Liver (tissue), 9 donors: ENCODE measurements around the gene PLA2G4A. TPM values are rescaled to one million over a fixed set of nuclear protein-coding genes. Genes with fewer than 3 reads are reported as not detected.

Experiments
- DNase-seq: peaks from one replicate; pipeline ENCODE4 v3.0.0-alpha.2; 2017; ENCODE audit warnings: low spot score
- H3K27ac ChIP-seq, 2 donors: one replicate each; pipeline ENCODE4 v1.7.0; 2013; ENCODE audit warnings: inconsistent platforms in 2 of 2, low read length in 2 of 2, control low read depth in 1 of 2, low read depth in 1 of 2, mild to moderate bottlenecking in 1 of 2
- H3K27me3 ChIP-seq, 4 donors: one replicate each; pipeline versions ENCODE4 v1.6.1 to v1.7.0; 2013; ENCODE audit warnings: low read length in 3 of 4, inconsistent platforms in 1 of 4, mild to moderate bottlenecking in 1 of 4, moderate library complexity in 1 of 4; ENCODE audit not compliant: control insufficient read depth in 4 of 4, insufficient read depth in 4 of 4
- H3K36me3 ChIP-seq, 4 donors: one replicate each; pipeline versions ENCODE4 v1.6.1 to v1.7.0; 2013; ENCODE audit warnings: low read length in 3 of 4, mild to moderate bottlenecking in 3 of 4, low read depth in 1 of 4, moderate library complexity in 1 of 4; ENCODE audit not compliant: control insufficient read depth in 4 of 4, insufficient read depth in 3 of 4
- H3K4me1 ChIP-seq, 4 donors: one replicate each; pipeline versions ENCODE4 v1.6.1 to v1.7.0; 2013; ENCODE audit warnings: low read length in 3 of 4, mild to moderate bottlenecking in 3 of 4, moderate library complexity in 1 of 4; ENCODE audit not compliant: control insufficient read depth in 4 of 4, insufficient read depth in 4 of 4
- H3K4me3 ChIP-seq, 3 donors: one replicate each; pipeline versions ENCODE4 v1.6.1 to v1.7.0; 2013; ENCODE audit warnings: low read length in 3 of 3, control low read depth in 1 of 3, low read depth in 1 of 3, mild to moderate bottlenecking in 1 of 3
- H3K9ac ChIP-seq, 2 donors: one replicate each; pipeline ENCODE4 v1.7.0; 2013; ENCODE audit warnings: low read length in 2 of 2, mild to moderate bottlenecking in 2 of 2, moderate library complexity in 2 of 2, control low read depth in 1 of 2, low read depth in 1 of 2
- H3K9me3 ChIP-seq, 4 donors: one replicate each; pipeline versions ENCODE4 v1.6.1 to v1.7.0; 2013; ENCODE audit warnings: low read length in 3 of 4; ENCODE audit not compliant: control insufficient read depth in 4 of 4
- ATF3 ChIP-seq: IDR thresholded peaks from 2 replicates; pipeline ENCODE4 v1.6.1; 2016; ENCODE audit warnings: antibody characterized with exemption
- CTCF ChIP-seq: fragments of 150-350 bp; IDR thresholded peaks from 2 replicates; pipeline ENCODE4 v1.5.1; 2017; ENCODE audit warnings: improper control_type of control experiment, low read depth, low read length; ENCODE audit not compliant: missing input control
- FOXA1 ChIP-seq: IDR thresholded peaks from 2 replicates; pipeline ENCODE4 v1.6.1; 2016; ENCODE audit warnings: antibody characterized with exemption
- FOXA2 ChIP-seq: IDR thresholded peaks from 2 replicates; pipeline ENCODE4 v1.6.1; 2016; ENCODE audit warnings: antibody characterized with exemption
- GABPA ChIP-seq, 2 donors: IDR thresholded peaks in 1 of 2; conservative IDR thresholded peaks in 1 of 2; 2 replicates each; pipeline ENCODE4 v1.6.1; 2016; ENCODE audit warnings: antibody characterized with exemption in 2 of 2, mild to moderate bottlenecking in 1 of 2, moderate library complexity in 1 of 2
- HNF4G ChIP-seq: IDR thresholded peaks from 2 replicates; pipeline ENCODE4 v1.6.1; 2016; ENCODE audit warnings: antibody characterized with exemption
- JUND ChIP-seq, 2 donors: IDR thresholded peaks; 2 replicates each; pipeline ENCODE4 v1.6.1; 2016; ENCODE audit warnings: antibody characterized with exemption in 2 of 2
- MAX ChIP-seq: IDR thresholded peaks from 2 replicates; pipeline ENCODE4 v1.6.1; 2016; ENCODE audit warnings: antibody characterized with exemption
- NR2F2 ChIP-seq: IDR thresholded peaks from 2 replicates; pipeline ENCODE4 v1.6.1; 2016; ENCODE audit warnings: antibody characterized with exemption
- RAD21 ChIP-seq, 2 donors: IDR thresholded peaks; 2 replicates each; pipeline ENCODE4 v1.6.1; 2016; ENCODE audit warnings: antibody characterized with exemption in 2 of 2, mild to moderate bottlenecking in 2 of 2
- SP1 ChIP-seq: IDR thresholded peaks from 2 replicates; pipeline ENCODE4 v1.6.1; 2018; ENCODE audit warnings: antibody characterized with exemption, mild to moderate bottlenecking
- TAF1 ChIP-seq: conservative IDR thresholded peaks from 2 replicates; pipeline ENCODE4 v1.6.1; 2016; ENCODE audit warnings: antibody characterized with exemption, mild to moderate bottlenecking
- YY1 ChIP-seq: IDR thresholded peaks from 2 replicates; pipeline ENCODE4 v1.6.1; 2016; ENCODE audit warnings: antibody characterized with exemption, mild to moderate bottlenecking
- ZBTB33 ChIP-seq: IDR thresholded peaks from 2 replicates; pipeline ENCODE4 v1.6.1; 2016; ENCODE audit warnings: antibody characterized with exemption
- WGBS: extraction: QIAGEN DNeasy Blood & Tissue Kit; methylation state at CpG from one replicate; pipeline ENCODE4 v1.1.7; 2013; 5-methylcytosine and 5-hydroxymethylcytosine counted together
- polyA plus RNA-seq, 2 donors: library from polyadenylated mRNA; stranded (reverse) in 1 of 2; unstranded in 1 of 2; fragments of 200-250 nt in 1 of 2; fragments of >200 nt in 1 of 2; fragmentation: Nextera tagmentation in 1 of 2; extraction: Ambion mirVana in 1 of 2; gene quantifications; one replicate each; pipeline versions ENCODE4 v1.2.1 to v1.2.3, GENCODE V29; 2013 to 2015
- total RNA-seq, 2 donors: library from RNA; depleted of rRNA; stranded (reverse); fragments of >200 nt; gene quantifications; one replicate each; pipeline ENCODE4 v1.2.3, GENCODE V29; 2014
- donor health status: healthy.
- donor health status: healthy.
- donor health status: healthy.
- donor health status: healthy.
- donor health status: healthy.

The PLA2G4A gene
- total and polyA plus RNA-seq, 4 donors, result 0.39 to 2.5 (median 1.1) TPM

- Histone ChIP-seq H3K36me3 (no peaks in the 10 kb centered on the region), H3K4me3 (no peak overlapping the region), H3K9me3 (no peaks in the 10 kb centered on the region), H3K9ac (no peak overlapping the region), H3K4me1 (no peaks in the 10 kb centered on the region), H3K27ac (no peak overlapping the region), H3K27me3 (no peaks in the 10 kb centered on the region)
- 73% methylated on average over 6 of the region's 6 CpGs for WGBS
- no peak for DNase-seq
- TF ChIP-seq GABPA (IDR thresholded peaks at IDR 0.05 in 1 of 2, conservative IDR thresholded peaks at IDR 0.05 in 1 of 2), result no peak
- TF ChIP-seq RAD21 (IDR thresholded peaks at IDR 0.05), result no peak
Measured at GRCh38 chr1:186882372-186883134, 53.8 kb downstream of the PLA2G4A start.

- Histone ChIP-seq H3K9ac (no peak overlapping the region), H3K27ac (no peak overlapping the region), H3K36me3 (no peaks in the 10 kb centered on the region), H3K4me1 (no peaks in the 10 kb centered on the region), H3K9me3 (no peaks in the 10 kb centered on the region), H3K27me3 (no peaks in the 10 kb centered on the region), H3K4me3 (no peak overlapping the region)
- TF ChIP-seq CTCF (no peak), FOXA1 (no peak), HNF4G (no peak), MAX (no peak), YY1 (no peak), TAF1 (no peak), ZBTB33 (no peak), ATF3 (no peak), SP1 (no peak), RAD21 (IDR thresholded peaks at IDR 0.05) (no peak), JUND (IDR thresholded peaks at IDR 0.05) (no peak), NR2F2 (no peak), FOXA2 (no peak)
- DNase-seq, result no peak
- WGBS, result 76% methylated on average over 1 of the region's 1 CpG
Measured at GRCh38 chr1:186884251-186884650, 55.5 kb downstream of the PLA2G4A start.

- no peaks in the 10 kb centered on the region for H3K9me3 ChIP-seq
- no peaks in the 10 kb centered on the region for H3K27me3 ChIP-seq
- 77% methylated on average over 2 of the region's 2 CpGs for WGBS
Measured at GRCh38 chr1:186887203-186887602, 58.5 kb downstream of the PLA2G4A start.

More at GRCh38 chr1:186887203-186887602, 58.5 kb downstream of the PLA2G4A start:
- Histone ChIP-seq H3K4me3 (no peak overlapping the region), H3K36me3 (no peaks in the 10 kb centered on the region), H3K27ac (no peak overlapping the region), H3K9ac (no peak overlapping the region), H3K4me1 (no peaks in the 10 kb centered on the region)
- no peak for DNase-seq
- no peak for TF ChIP-seq TAF1
